H1 (cell line): ENCODE measurements around the gene SPR.

Experiments used
- EZH2 ChIP-seq: fragments of 200-600 bp; sonication (generic); IDR thresholded peaks from 2 replicates; pipeline ENCODE4 v1.7.1; 2012; ENCODE audit warnings: low read depth, mild to moderate bottlenecking, moderate library complexity, low read length, inconsistent platforms; ENCODE audit not compliant: severe bottlenecking
- HDAC6 ChIP-seq: IDR thresholded peaks from one replicate; pipeline ENCODE4 v1.7.1; 2012; ENCODE audit warnings: low read depth, mild to moderate bottlenecking, inconsistent platforms, low read length, moderate library complexity
- JUN ChIP-seq: IDR thresholded peaks from 2 replicates; pipeline ENCODE4 v1.6.1; 2011; ENCODE audit warnings: low read depth, mild to moderate bottlenecking, improper control_type of control experiment, low read length
- JUND ChIP-seq: IDR thresholded peaks from 2 replicates; pipeline ENCODE4 v1.6.1; 2011; ENCODE audit warnings: mild to moderate bottlenecking, improper control_type of control experiment, low read length
- KDM4A ChIP-seq: IDR thresholded peaks from one replicate; pipeline ENCODE4 v1.7.1; 2012; ENCODE audit warnings: low read depth, mild to moderate bottlenecking, moderate library complexity, low read length, inconsistent platforms; ENCODE audit not compliant: severe bottlenecking
- NRF1 ChIP-seq: IDR thresholded peaks from 2 replicates; pipeline ENCODE4 v1.6.1; 2011; ENCODE audit warnings: mild to moderate bottlenecking, low read depth, low read length, improper control_type of control experiment
- POLR2A ChIP-seq, 2 experiments: IDR thresholded peaks; 1 replicate in 1 of 2; 2 replicates in 1 of 2; pipeline ENCODE4 v1.6.1; 2011; ENCODE audit warnings: low read depth in 2 of 2, low read length in 2 of 2, mild to moderate bottlenecking in 2 of 2; ENCODE audit errors: control extremely low read depth in 1 of 2
- RBBP5 ChIP-seq: IDR thresholded peaks from 2 replicates; pipeline ENCODE4 v1.7.1; 2012; ENCODE audit warnings: low read depth, mild to moderate bottlenecking, inconsistent platforms, low read length, moderate library complexity, borderline replicate concordance
- RNF2 ChIP-seq: fragments of 200-900, 300-1000 bp; sonication (generic); IDR thresholded peaks from 2 replicates; pipeline ENCODE4 v1.7.1; 2016; ENCODE audit warnings: borderline replicate concordance, low read depth, mild to moderate bottlenecking, antibody characterized with exemption, low read length; ENCODE audit not compliant: poor library complexity, severe bottlenecking; ENCODE audit errors: missing control alignments
- SP2 ChIP-seq: IDR thresholded peaks from 2 replicates; pipeline ENCODE4 v1.6.1; 2012; ENCODE audit warnings: mild to moderate bottlenecking, low read length, inconsistent platforms
- SP4 ChIP-seq: IDR thresholded peaks from 2 replicates; pipeline ENCODE4 v1.6.1; 2012; ENCODE audit warnings: low read length, inconsistent platforms
- TCF12 ChIP-seq: IDR thresholded peaks from 2 replicates; pipeline ENCODE4 v1.6.1; 2011; ENCODE audit warnings: low read depth, mild to moderate bottlenecking, low read length
- TF ChIP-seq, protein P1 (sequence below), 3 experiments: IDR thresholded peaks; 1 replicate in 2 of 3; 2 replicates in 1 of 3; pipeline versions ENCODE4 v1.5.1 to v1.6.1; 2011; ENCODE audit warnings: low read length in 3 of 3, mild to moderate bottlenecking in 3 of 3, inconsistent platforms in 2 of 3, low read depth in 1 of 3, moderate library complexity in 1 of 3; ENCODE audit not compliant: insufficient read depth in 1 of 3; ENCODE audit errors: control extremely low read depth in 1 of 3

DNA sequence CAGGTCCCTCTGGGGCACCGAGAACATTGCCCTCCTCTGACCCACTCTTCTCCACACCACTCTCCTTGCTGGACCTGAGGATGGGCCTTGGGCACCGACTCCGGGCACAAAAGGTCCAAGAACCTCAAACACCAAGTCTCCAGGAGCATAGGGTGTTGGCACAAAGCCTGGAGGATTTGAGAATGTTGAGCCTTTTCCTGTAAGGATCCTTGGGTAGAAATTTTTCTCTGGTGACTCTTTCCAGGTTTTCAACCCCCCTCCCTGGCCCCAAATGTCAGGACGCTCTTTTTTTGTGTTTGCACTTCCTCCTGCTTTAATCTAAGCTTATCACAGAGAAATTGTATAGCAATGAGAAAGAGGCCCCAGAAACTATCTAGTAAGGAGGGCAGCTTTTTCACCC lies 9.2 kb downstream of the SPR start:
- TF ChIP-seq, protein P1, sequence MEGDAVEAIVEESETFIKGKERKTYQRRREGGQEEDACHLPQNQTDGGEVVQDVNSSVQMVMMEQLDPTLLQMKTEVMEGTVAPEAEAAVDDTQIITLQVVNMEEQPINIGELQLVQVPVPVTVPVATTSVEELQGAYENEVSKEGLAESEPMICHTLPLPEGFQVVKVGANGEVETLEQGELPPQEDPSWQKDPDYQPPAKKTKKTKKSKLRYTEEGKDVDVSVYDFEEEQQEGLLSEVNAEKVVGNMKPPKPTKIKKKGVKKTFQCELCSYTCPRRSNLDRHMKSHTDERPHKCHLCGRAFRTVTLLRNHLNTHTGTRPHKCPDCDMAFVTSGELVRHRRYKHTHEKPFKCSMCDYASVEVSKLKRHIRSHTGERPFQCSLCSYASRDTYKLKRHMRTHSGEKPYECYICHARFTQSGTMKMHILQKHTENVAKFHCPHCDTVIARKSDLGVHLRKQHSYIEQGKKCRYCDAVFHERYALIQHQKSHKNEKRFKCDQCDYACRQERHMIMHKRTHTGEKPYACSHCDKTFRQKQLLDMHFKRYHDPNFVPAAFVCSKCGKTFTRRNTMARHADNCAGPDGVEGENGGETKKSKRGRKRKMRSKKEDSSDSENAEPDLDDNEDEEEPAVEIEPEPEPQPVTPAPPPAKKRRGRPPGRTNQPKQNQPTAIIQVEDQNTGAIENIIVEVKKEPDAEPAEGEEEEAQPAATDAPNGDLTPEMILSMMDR (IDR thresholded peaks at IDR 0.05; ENCODE audit: control extremely low read depth in 1 of 3, insufficient read depth in 1 of 3, low read depth in 1 of 3, low read length in 3 of 3), result no peak
- TF ChIP-seq HDAC6 (no peak), KDM4A (no peak), POLR2A (IDR thresholded peaks at IDR 0.05; ENCODE audit: control extremely low read depth in 1 of 2, low read depth in 2 of 2, low read length in 2 of 2) (no peak), RNF2 (no peak), NRF1 (no peak), JUND (no peak), EZH2 (no peak), RBBP5 (no peak), TCF12 (no peak), SP2 (no peak), JUN (no peak), SP4 (no peak)
